Activated naive CD8-positive, alpha-beta T cell treated with anti-CD3 and anti-CD28 coated beads, Interleukin-2, amount 50 U/mL, for 24 hours (primary cell): ENCODE results near the gene CCDC160.
"Not testable (repeated sequence)": the region's sequence is repeated elsewhere in the genome, so short reads cannot be mapped to it uniquely, and the experiment has no call there.

Experiments
- ATAC-seq: fragments of 150-1000 bp; cut with Tn5 transposase; one replicate; pipeline ENCODE4 v1.10.0; 2021
- DNase-seq: peaks from one replicate; pipeline ENCODE4 v3.0.0; 2021
- H3K27ac Mint-ChIP-seq: one replicate; pipeline ENCODE4 v1.8.0; 2021; ENCODE audit warnings: mild to moderate bottlenecking, mixed read lengths
- H3K27me3 Mint-ChIP-seq: one replicate; pipeline ENCODE4 v1.8.0; 2021; ENCODE audit warnings: mixed read lengths
- H3K36me3 Mint-ChIP-seq: one replicate; pipeline ENCODE4 v1.8.0; 2021; ENCODE audit warnings: low read depth, mixed read lengths
- H3K4me1 Mint-ChIP-seq: one replicate; pipeline ENCODE4 v1.8.0; 2021; ENCODE audit warnings: mixed read lengths
- H3K4me3 Mint-ChIP-seq: one replicate; pipeline ENCODE4 v1.8.0; 2021; ENCODE audit warnings: mild to moderate bottlenecking, moderate library complexity, mixed read lengths
- H3K9me3 Mint-ChIP-seq: one replicate; pipeline ENCODE4 v1.8.0; 2021; ENCODE audit warnings: mixed read lengths

Gene CCDC160

GRCh38 chrX:134251241-134251640 is 14.3 kb downstream of the CCDC160 start:
- Mint-ChIP-seq H3K4me1 (peaks cover 2% of the 10 kb centered on the region), H3K27ac (no peak overlapping the region), H3K9me3 (no peaks in the 10 kb centered on the region), H3K4me3 (no peak overlapping the region), H3K27me3 (peaks cover 1% of the 10 kb centered on the region), H3K36me3 (no peaks in the 10 kb centered on the region)
- ATAC-seq = no peak
- no peak for DNase-seq

- Mint-ChIP-seq H3K27ac (no peak overlapping the region), H3K4me3 (no peak overlapping the region), H3K27me3 (peaks cover 1% of the 10 kb centered on the region), H3K4me1 (peaks cover 2% of the 10 kb centered on the region), H3K36me3 (no peaks in the 10 kb centered on the region), H3K9me3 (no peaks in the 10 kb centered on the region)
- ATAC-seq = no peak
- no peak for DNase-seq
These were observed 17.5 kb downstream of the CCDC160 start for GRCh38 chrX:134254511-134254910.

GRCh38 chrX:134255555-134255954 is 18.6 kb downstream of the CCDC160 start:
- ATAC-seq = no peak
- Mint-ChIP-seq H3K27me3 (peaks cover 1% of the 10 kb centered on the region), H3K9me3 (no peaks in the 10 kb centered on the region), H3K4me3 (no peak overlapping the region), H3K4me1 (peaks cover 2% of the 10 kb centered on the region), H3K27ac (no peak overlapping the region), H3K36me3 (no peaks in the 10 kb centered on the region)
- DNase-seq = no peak

- Mint-ChIP-seq H3K36me3 (no peaks in the 10 kb centered on the region), H3K27ac (no peak overlapping the region), H3K4me3 (no peak overlapping the region), H3K27me3 (peaks cover 1% of the 10 kb centered on the region), H3K4me1 (peaks cover 2% of the 10 kb centered on the region), H3K9me3 (no peaks in the 10 kb centered on the region)
- DNase-seq (no peak), ATAC-seq (no peak)
These were observed 19.7 kb downstream of the CCDC160 start for GRCh38 chrX:134256684-134257083.

- no peak for ATAC-seq
- no peak overlapping the region for H3K27ac Mint-ChIP-seq
- H3K4me3 Mint-ChIP-seq = no peak overlapping the region
- H3K36me3 Mint-ChIP-seq = no peaks in the 10 kb centered on the region
- no peaks in the 10 kb centered on the region for H3K9me3 Mint-ChIP-seq
- peaks cover 2% of the 10 kb centered on the region for H3K4me1 Mint-ChIP-seq
- DNase-seq = no peak
- H3K27me3 Mint-ChIP-seq = peaks cover 1% of the 10 kb centered on the region
These were observed 21.2 kb downstream of the CCDC160 start for GRCh38 chrX:134258202-134258601.

GRCh38 chrX:134285934-134286333 is 49.0 kb downstream of the CCDC160 start:
- ATAC-seq, H3K4me1 Mint-ChIP-seq, H3K27ac Mint-ChIP-seq, H3K9me3 Mint-ChIP-seq, H3K4me3 Mint-ChIP-seq, H3K36me3 Mint-ChIP-seq, H3K27me3 Mint-ChIP-seq, DNase-seq: not testable (repeated sequence)

GRCh38 chrX:134287346-134287745 is 50.4 kb downstream of the CCDC160 start:
- Mint-ChIP-seq H3K36me3 (no peaks in the 10 kb centered on the region), H3K27ac (no peak overlapping the region), H3K9me3 (peaks cover 3% of the 10 kb centered on the region), H3K4me1 (no peaks in the 10 kb centered on the region), H3K27me3 (no peaks in the 10 kb centered on the region), H3K4me3 (no peak overlapping the region)
- DNase-seq (no peak), ATAC-seq (no peak)

GRCh38 chrX:134294548-134294947 is 57.6 kb downstream of the CCDC160 start:
- no peak for DNase-seq

More at GRCh38 chrX:134294548-134294947, 57.6 kb downstream of the CCDC160 start:
- Mint-ChIP-seq H3K36me3 (no peaks in the 10 kb centered on the region), H3K27me3 (peaks cover 5% of the 10 kb centered on the region), H3K9me3 (peaks cover 6% of the 10 kb centered on the region), H3K27ac (no peak overlapping the region), H3K4me3 (no peak overlapping the region), H3K4me1 (no peaks in the 10 kb centered on the region)
- no peak for ATAC-seq
